ENCODE measurements around the gene OXCT1. TPM values are rescaled to one million over a fixed set of nuclear protein-coding genes. Genes with fewer than 3 reads are reported as not detected.

OXCT1 gene
- polyA plus RNA-seq, 1 donor = 19.4 TPM

GRCh38 chr5:41892031-41892430, 21.8 kb upstream of the OXCT1 start:
- Histone ChIP-seq H3K4me3 (ENCODE audit: low read length) (no peak overlapping the region), H3K27ac (ENCODE audit: low read length) (no peak overlapping the region), H3K36me3 (ENCODE audit: control insufficient read depth, insufficient read depth, low read length) (no peaks in the 10 kb centered on the region), H3K4me1 (ENCODE audit: control insufficient read depth, insufficient read depth, low read length) (no peaks in the 10 kb centered on the region), H3K27me3 (ENCODE audit: control insufficient read depth, insufficient read depth, low read length) (peaks cover 17% of the 10 kb centered on the region), H3K9me3 (ENCODE audit: control insufficient read depth, low read depth, low read length) (no peaks in the 10 kb centered on the region)
- no peak for DNase-seq

GRCh38 chr5:41891066-41891707, 21.0 kb upstream of the OXCT1 start:
- no peak for DNase-seq

GRCh38 chr5:41885286-41885685, 15.1 kb upstream of the OXCT1 start:
- no peak overlapping the region for H3K4me3 ChIP-seq (ENCODE audit: low read length)
- no peaks in the 10 kb centered on the region for H3K4me1 ChIP-seq (ENCODE audit: control insufficient read depth, insufficient read depth, low read length)
- H3K36me3 ChIP-seq (ENCODE audit: control insufficient read depth, insufficient read depth, low read length) = no peaks in the 10 kb centered on the region
- H3K27me3 ChIP-seq (ENCODE audit: control insufficient read depth, insufficient read depth, low read length) = no peaks in the 10 kb centered on the region
- no peaks in the 10 kb centered on the region for H3K9me3 ChIP-seq (ENCODE audit: control insufficient read depth, low read depth, low read length)
- H3K27ac ChIP-seq (ENCODE audit: low read length) = no peak overlapping the region
- DNase-seq = no peak

More at GRCh38 chr5:41891066-41891707, 21.0 kb upstream of the OXCT1 start:
- no peak overlapping the region for H3K4me3 ChIP-seq (ENCODE audit: low read length)
- no peaks in the 10 kb centered on the region for H3K4me1 ChIP-seq (ENCODE audit: control insufficient read depth, insufficient read depth, low read length)
- H3K27ac ChIP-seq (ENCODE audit: low read length) = no peak overlapping the region
- no peaks in the 10 kb centered on the region for H3K9me3 ChIP-seq (ENCODE audit: control insufficient read depth, low read depth, low read length)
- WGBS (ENCODE audit: insufficient coverage, low lambda C conversion rate) = 33% methylated on average over 1 of the region's 2 CpGs
- no peaks in the 10 kb centered on the region for H3K36me3 ChIP-seq (ENCODE audit: control insufficient read depth, insufficient read depth, low read length)
- H3K27me3 ChIP-seq (ENCODE audit: control insufficient read depth, insufficient read depth, low read length) = peaks cover 8% of the 10 kb centered on the region

GRCh38 chr5:41883936-41884335, 13.7 kb upstream of the OXCT1 start:
- H3K9me3 ChIP-seq (ENCODE audit: control insufficient read depth, low read depth, low read length) = no peaks in the 10 kb centered on the region
- no peak for DNase-seq
- no peaks in the 10 kb centered on the region for H3K4me1 ChIP-seq (ENCODE audit: control insufficient read depth, insufficient read depth, low read length)
- 100% methylated on average over 1 of the region's 2 CpGs for WGBS (ENCODE audit: insufficient coverage, low lambda C conversion rate)
- no peaks in the 10 kb centered on the region for H3K27me3 ChIP-seq (ENCODE audit: control insufficient read depth, insufficient read depth, low read length)
- no peak overlapping the region for H3K27ac ChIP-seq (ENCODE audit: low read length)
- H3K36me3 ChIP-seq (ENCODE audit: control insufficient read depth, insufficient read depth, low read length) = no peaks in the 10 kb centered on the region
- no peak overlapping the region for H3K4me3 ChIP-seq (ENCODE audit: low read length)

GRCh38 chr5:41883243-41883642, 13.0 kb upstream of the OXCT1 start:
- H3K27ac ChIP-seq (ENCODE audit: low read length) = no peak overlapping the region
- H3K36me3 ChIP-seq (ENCODE audit: control insufficient read depth, insufficient read depth, low read length) = no peaks in the 10 kb centered on the region
- no peaks in the 10 kb centered on the region for H3K27me3 ChIP-seq (ENCODE audit: control insufficient read depth, insufficient read depth, low read length)
- H3K9me3 ChIP-seq (ENCODE audit: control insufficient read depth, low read depth, low read length) = no peaks in the 10 kb centered on the region
- no peaks in the 10 kb centered on the region for H3K4me1 ChIP-seq (ENCODE audit: control insufficient read depth, insufficient read depth, low read length)
- no CpG with 5 or more reads among the region's 3 CpGs for WGBS (ENCODE audit: insufficient coverage, low lambda C conversion rate)
- H3K4me3 ChIP-seq (ENCODE audit: low read length) = no peak overlapping the region
- DNase-seq = no peak

- WGBS (ENCODE audit: insufficient coverage, low lambda C conversion rate) = 50% methylated on average over 1 of the region's 5 CpGs
- H3K27ac ChIP-seq (ENCODE audit: low read length) = no peak overlapping the region
- no peaks in the 10 kb centered on the region for H3K36me3 ChIP-seq (ENCODE audit: control insufficient read depth, insufficient read depth, low read length)
- no peaks in the 10 kb centered on the region for H3K27me3 ChIP-seq (ENCODE audit: control insufficient read depth, insufficient read depth, low read length)
- H3K9me3 ChIP-seq (ENCODE audit: control insufficient read depth, low read depth, low read length) = no peaks in the 10 kb centered on the region
- DNase-seq = no peak
- no peaks in the 10 kb centered on the region for H3K4me1 ChIP-seq (ENCODE audit: control insufficient read depth, insufficient read depth, low read length)
- no peak overlapping the region for H3K4me3 ChIP-seq (ENCODE audit: low read length)
These were observed 12.5 kb upstream of the OXCT1 start for GRCh38 chr5:41882765-41883164.

GRCh38 chr5:41878643-41879478, 8.6 kb upstream of the OXCT1 start:
- Histone ChIP-seq H3K4me1 (ENCODE audit: control insufficient read depth, insufficient read depth, low read length) (no peaks in the 10 kb centered on the region), H3K36me3 (ENCODE audit: control insufficient read depth, insufficient read depth, low read length) (no peaks in the 10 kb centered on the region), H3K27ac (ENCODE audit: low read length) (no peak overlapping the region), H3K9me3 (ENCODE audit: control insufficient read depth, low read depth, low read length) (no peaks in the 10 kb centered on the region), H3K4me3 (ENCODE audit: low read length) (no peak overlapping the region), H3K27me3 (ENCODE audit: control insufficient read depth, insufficient read depth, low read length) (no peaks in the 10 kb centered on the region)
- WGBS (ENCODE audit: insufficient coverage, low lambda C conversion rate) = 10% methylated on average over 2 of the region's 3 CpGs
- DNase-seq = peak in 1 of 2 donors; percentile 27

- no CpG with 5 or more reads among the region's 2 CpGs for WGBS (ENCODE audit: insufficient coverage, low lambda C conversion rate)
- Histone ChIP-seq H3K4me1 (ENCODE audit: control insufficient read depth, insufficient read depth, low read length) (no peaks in the 10 kb centered on the region), H3K27ac (ENCODE audit: low read length) (no peak overlapping the region), H3K9me3 (ENCODE audit: control insufficient read depth, low read depth, low read length) (no peaks in the 10 kb centered on the region), H3K27me3 (ENCODE audit: control insufficient read depth, insufficient read depth, low read length) (no peaks in the 10 kb centered on the region), H3K4me3 (ENCODE audit: low read length) (no peak overlapping the region), H3K36me3 (ENCODE audit: control insufficient read depth, insufficient read depth, low read length) (no peaks in the 10 kb centered on the region)
- DNase-seq = no peak
These were observed 7.9 kb upstream of the OXCT1 start for GRCh38 chr5:41878173-41878572.

GRCh38 chr5:41877408-41877807, 7.2 kb upstream of the OXCT1 start:
- H3K27me3 ChIP-seq (ENCODE audit: control insufficient read depth, insufficient read depth, low read length) = no peaks in the 10 kb centered on the region
- no peaks in the 10 kb centered on the region for H3K4me1 ChIP-seq (ENCODE audit: control insufficient read depth, insufficient read depth, low read length)
- H3K9me3 ChIP-seq (ENCODE audit: control insufficient read depth, low read depth, low read length) = no peaks in the 10 kb centered on the region
- H3K27ac ChIP-seq (ENCODE audit: low read length) = no peak overlapping the region
- WGBS (ENCODE audit: insufficient coverage, low lambda C conversion rate) = 100% methylated on average over 1 of the region's 1 CpG
- no peaks in the 10 kb centered on the region for H3K36me3 ChIP-seq (ENCODE audit: control insufficient read depth, insufficient read depth, low read length)
- DNase-seq = no peak
- no peak overlapping the region for H3K4me3 ChIP-seq (ENCODE audit: low read length)

- no peak for DNase-seq
- WGBS (ENCODE audit: insufficient coverage, low lambda C conversion rate) = no CpG with 5 or more reads among the region's 2 CpGs
These were observed 6.5 kb upstream of the OXCT1 start for GRCh38 chr5:41876678-41877077.

GRCh38 chr5:41875121-41875520, 4.9 kb upstream of the OXCT1 start:
- DNase-seq = no peak
- Histone ChIP-seq H3K36me3 (ENCODE audit: control insufficient read depth, insufficient read depth, low read length) (no peaks in the 10 kb centered on the region), H3K27ac (ENCODE audit: low read length) (no peak overlapping the region), H3K27me3 (ENCODE audit: control insufficient read depth, insufficient read depth, low read length) (no peaks in the 10 kb centered on the region), H3K4me3 (ENCODE audit: low read length) (no peak overlapping the region), H3K9me3 (ENCODE audit: control insufficient read depth, low read depth, low read length) (no peaks in the 10 kb centered on the region), H3K4me1 (ENCODE audit: control insufficient read depth, insufficient read depth, low read length) (peaks cover 7% of the 10 kb centered on the region)

More at GRCh38 chr5:41876678-41877077, 6.5 kb upstream of the OXCT1 start:
- no peaks in the 10 kb centered on the region for H3K4me1 ChIP-seq (ENCODE audit: control insufficient read depth, insufficient read depth, low read length)
- H3K27me3 ChIP-seq (ENCODE audit: control insufficient read depth, insufficient read depth, low read length) = no peaks in the 10 kb centered on the region
- no peak overlapping the region for H3K4me3 ChIP-seq (ENCODE audit: low read length)
- no peak overlapping the region for H3K27ac ChIP-seq (ENCODE audit: low read length)
- H3K9me3 ChIP-seq (ENCODE audit: control insufficient read depth, low read depth, low read length) = no peaks in the 10 kb centered on the region
- no peaks in the 10 kb centered on the region for H3K36me3 ChIP-seq (ENCODE audit: control insufficient read depth, insufficient read depth, low read length)
